ENCODE data around the gene GUCA2A.
"Not testable (repeated sequence)": the region's sequence is repeated elsewhere in the genome, so short reads cannot be mapped to it uniquely, and the experiment has no call there.

Gene GUCA2A

GRCh38 chr1:42164551-42165420 is at the start of gene GUCA2A:
GUCA2A (minus strand) TSS chr1:42164745; CDS start chr1:42164712, 33 bp downstream.
- no peak within 1 kb of the TSS for H3K4me3 ChIP-seq (ENCODE audit: low read length)
- TF ChIP-seq CTCF (conservative IDR thresholded peaks at IDR 0.05; ENCODE audit: low read length) = no peak
- DNase-seq (ENCODE audit: low read depth) = no peak

- TF ChIP-seq CTCF (conservative IDR thresholded peaks at IDR 0.05; ENCODE audit: low read length) = no peak
- DNase-seq (ENCODE audit: low read depth) = peak; percentile 41
- no peak overlapping the region for H3K4me3 ChIP-seq (ENCODE audit: low read length)
Measured at GRCh38 chr1:42211224-42211623, 46.7 kb upstream of the GUCA2A start.

GRCh38 chr1:42210421-42211133 is 46.0 kb upstream of the GUCA2A start:
- DNase-seq (ENCODE audit: low read depth) = peak; percentile 39
- no peak for TF ChIP-seq CTCF (conservative IDR thresholded peaks at IDR 0.05; ENCODE audit: low read length)
- H3K4me3 ChIP-seq (ENCODE audit: low read length) = no peak overlapping the region

- H3K4me3 ChIP-seq (ENCODE audit: low read length) = no peak overlapping the region
- TF ChIP-seq CTCF (conservative IDR thresholded peaks at IDR 0.05; ENCODE audit: low read length) = no peak
- no peak for DNase-seq (ENCODE audit: low read depth)
Measured at GRCh38 chr1:42209526-42210251, 45.1 kb upstream of the GUCA2A start.

- DNase-seq (ENCODE audit: low read depth); H3K4me3 ChIP-seq (ENCODE audit: low read length): not testable (repeated sequence)
Measured at GRCh38 chr1:42206930-42207329, 42.4 kb upstream of the GUCA2A start.

- DNase-seq (ENCODE audit: low read depth) = no peak
- no peak overlapping the region for H3K4me3 ChIP-seq (ENCODE audit: low read length)
- TF ChIP-seq CTCF (conservative IDR thresholded peaks at IDR 0.05; ENCODE audit: low read length) = no peak
Measured at GRCh38 chr1:42206164-42206563, 41.6 kb upstream of the GUCA2A start.

- H3K4me3 ChIP-seq (ENCODE audit: low read length) = no peak overlapping the region
- no peak for DNase-seq (ENCODE audit: low read depth)
- no peak for TF ChIP-seq CTCF (conservative IDR thresholded peaks at IDR 0.05; ENCODE audit: low read length)
Measured at GRCh38 chr1:42201986-42202385, 37.4 kb upstream of the GUCA2A start.
